BJ (cell line): Measurements from ENCODE around the gene PADI1. TPM values are rescaled to one million over a fixed set of nuclear protein-coding genes. Genes with fewer than 3 reads are reported as not detected.

ENCODE experiments used
- CTCF ChIA-PET: fragments of 350-600 bp; formaldehyde crosslinking; extraction: SDS; loops from one replicate; lab custom pipeline; 2021; ENCODE audit warnings: antibody characterized with exemption, inconsistent platforms; lab: Yijun Ruan, JAX
- POLR2A ChIA-PET: fragments of 300-600 bp; sonication (Branson Sonifier 250); formaldehyde crosslinking; extraction: SDS; loops from one replicate; lab custom pipeline; 2021; ENCODE audit warnings: antibody characterized with exemption; lab: Charles Lee
- DNase-seq: peaks from one replicate; pipeline ENCODE4 v3.0.0-alpha.2; 2011; ENCODE audit warnings: low read depth
- H3K27me3 ChIP-seq: 2 replicates; pipeline ENCODE4 v1.6.0; 2011; ENCODE audit warnings: low read length; ENCODE audit not compliant: control insufficient read depth, insufficient read depth
- H3K36me3 ChIP-seq: 2 replicates; pipeline ENCODE4 v1.5.1; 2011; ENCODE audit warnings: low read length; ENCODE audit not compliant: control insufficient read depth, insufficient read depth
- H3K4me3 ChIP-seq: 2 replicates; pipeline ENCODE4 v1.5.1; 2011; ENCODE audit warnings: low read depth, mild to moderate bottlenecking, control low read depth, low read length
- CTCF ChIP-seq: IDR thresholded peaks from 2 replicates; pipeline ENCODE4 v1.5.1; 2011; ENCODE audit warnings: low read depth, mild to moderate bottlenecking, control low read depth, inconsistent platforms, low read length, moderate library complexity; ENCODE audit not compliant: insufficient read depth
- polyA plus RNA-seq: library from polyadenylated mRNA; depleted of rRNA; stranded (reverse); fragments of >200 nt; gene quantifications from 2 replicates; pipeline ENCODE4 v1.2.3, GENCODE V29; 2011

Gene PADI1
- polyA plus RNA-seq, 1 experiment: 0.82 TPM

- no peak overlapping the region for H3K4me3 ChIP-seq
- H3K27me3 ChIP-seq: no peaks in the 10 kb centered on the region
- ChIA-PET CTCF (no interaction called here), POLR2A (no interaction called here)
- DNase-seq: no peak
- no peaks in the 10 kb centered on the region for H3K36me3 ChIP-seq
- no peak for TF ChIP-seq CTCF
Measured at GRCh38 chr1:17201201-17202021, 3.5 kb upstream of the PADI1 start.

GRCh38 chr1:17205652-17206051, 724 bp downstream of the PADI1 start:
- CTCF ChIA-PET: interaction anchor here (1.1 kb wide), 1 partner anchor 10 kb away, joined by 3 read pairs; no protein-coding TSS in a partner anchor
- POLR2A ChIA-PET: no interaction called here
- no peak for TF ChIP-seq CTCF
- Histone ChIP-seq H3K27me3 (no peaks in the 10 kb centered on the region), H3K36me3 (no peaks in the 10 kb centered on the region), H3K4me3 (no peak overlapping the region)
- no peak for DNase-seq

GRCh38 chr1:17206196-17206595, 1.3 kb downstream of the PADI1 start:
- Histone ChIP-seq H3K27me3 (no peaks in the 10 kb centered on the region), H3K4me3 (no peak overlapping the region), H3K36me3 (no peaks in the 10 kb centered on the region)
- DNase-seq: no peak
- no peak for TF ChIP-seq CTCF
- POLR2A ChIA-PET: no interaction called here
- CTCF ChIA-PET: interaction anchor here (1.1 to 1.3 kb wide), 2 partner anchors 9 to 78 kb away, joined by 3 to 4 read pairs; no protein-coding TSS in a partner anchor

GRCh38 chr1:17207046-17207445, 2.1 kb downstream of the PADI1 start:
- ChIA-PET CTCF (interaction anchor here (0.6 to 1.9 kb wide), 5 partner anchors 13 to 79 kb away, joined by 3 to 7 read pairs (median 3); no protein-coding TSS in a partner anchor), POLR2A (no interaction called here)
- H3K4me3 ChIP-seq: no peak overlapping the region
- DNase-seq: no peak
- no peak for TF ChIP-seq CTCF
- no peaks in the 10 kb centered on the region for H3K27me3 ChIP-seq
- no peaks in the 10 kb centered on the region for H3K36me3 ChIP-seq

- no peaks in the 10 kb centered on the region for H3K36me3 ChIP-seq
- no peaks in the 10 kb centered on the region for H3K27me3 ChIP-seq
- no peak for TF ChIP-seq CTCF
- H3K4me3 ChIP-seq: no peak overlapping the region
- CTCF ChIA-PET: interaction anchor here (0.6 to 1.9 kb wide), 6 partner anchors 9 to 79 kb away, joined by 3 to 7 read pairs (median 4); no protein-coding TSS in a partner anchor
- no peak for DNase-seq
- POLR2A ChIA-PET: no interaction called here
Measured at GRCh38 chr1:17207540-17207939, 2.6 kb downstream of the PADI1 start.
